HepG2 (cell line): Measurements from ENCODE around the gene NOA1. TPM values are rescaled to one million over a fixed set of nuclear protein-coding genes. Genes with fewer than 3 reads are reported as not detected.

Source experiments
- ADNP ChIP-seq: sonication (generic); formaldehyde crosslinking; IDR thresholded peaks from 2 replicates; pipeline ENCODE4 v1.4.0; 2020; ENCODE audit warnings: missing genetic modification reagents
- AGO1 ChIP-seq: fragments of 200-400 bp; formaldehyde crosslinking; IDR thresholded peaks from 2 replicates; pipeline ENCODE4 v1.6.1; 2017; ENCODE audit warnings: mild to moderate bottlenecking, low read depth, low read length, moderate library complexity; ENCODE audit not compliant: poor library complexity, severe bottlenecking
- ASH2L ChIP-seq: fragments of 300-600, 200-600 bp; sonication (generic); IDR thresholded peaks from 2 replicates; pipeline ENCODE4 v1.7.0; 2017; ENCODE audit warnings: low read depth, mild to moderate bottlenecking, moderate library complexity, mixed read lengths, low read length; ENCODE audit not compliant: insufficient read length
- BHLHE40 ChIP-seq: IDR thresholded peaks from 2 replicates; pipeline ENCODE4 v1.6.1; 2011; ENCODE audit warnings: low read length, improper control_type of control experiment
- BORCS8-MEF2B ChIP-seq: sonication (generic); formaldehyde crosslinking; IDR thresholded peaks from 2 replicates; pipeline ENCODE4 v1.8.0; 2022; ENCODE audit warnings: mild to moderate bottlenecking, missing genetic modification reagents
- CBFB ChIP-seq: sonication (generic); formaldehyde crosslinking; IDR thresholded peaks from 2 replicates; pipeline ENCODE4 v1.4.0; 2020; ENCODE audit warnings: missing genetic modification reagents
- MTERF4 ChIP-seq: sonication (generic); formaldehyde crosslinking; IDR thresholded peaks from 2 replicates; pipeline ENCODE4 v1.8.0; 2023; ENCODE audit warnings: mild to moderate bottlenecking, missing genetic modification reagents
- NFKB2 ChIP-seq: sonication (generic); formaldehyde crosslinking; IDR thresholded peaks from 2 replicates; pipeline ENCODE4 v1.4.0; 2020; ENCODE audit warnings: missing genetic modification reagents, borderline replicate concordance
- PCBP1 ChIP-seq: fragments of 200-400 bp; formaldehyde crosslinking; IDR thresholded peaks from 2 replicates; pipeline ENCODE4 v1.6.1; 2017; ENCODE audit warnings: mild to moderate bottlenecking, low read depth, low read length, borderline replicate concordance
- PREB ChIP-seq: sonication (generic); formaldehyde crosslinking; IDR thresholded peaks from 2 replicates; pipeline ENCODE4 v1.4.0; 2020; ENCODE audit warnings: missing genetic modification reagents
- RBAK ChIP-seq: sonication (generic); formaldehyde crosslinking; IDR thresholded peaks from 2 replicates; pipeline ENCODE4 v1.5.1; 2020; ENCODE audit warnings: mild to moderate bottlenecking, missing genetic modification reagents
- RFXAP ChIP-seq: sonication (generic); formaldehyde crosslinking; IDR thresholded peaks from 2 replicates; pipeline ENCODE4 v1.4.0; 2020; ENCODE audit warnings: missing genetic modification reagents, borderline replicate concordance
- THYN1 ChIP-seq: sonication (generic); formaldehyde crosslinking; IDR thresholded peaks from 2 replicates; pipeline ENCODE4 v1.8.1; 2023; ENCODE audit warnings: low read depth, mild to moderate bottlenecking, moderate library complexity, missing genetic modification reagents, borderline replicate concordance
- ZMYM4 ChIP-seq: sonication (generic); formaldehyde crosslinking; IDR thresholded peaks from 2 replicates; pipeline ENCODE4 v1.8.1; 2023; ENCODE audit warnings: mild to moderate bottlenecking, missing genetic modification reagents
- ZNF121 ChIP-seq: sonication (generic); formaldehyde crosslinking; IDR thresholded peaks from 2 replicates; pipeline ENCODE4 v1.5.0; 2020; ENCODE audit warnings: mild to moderate bottlenecking, missing genetic modification reagents
- ZNF234 ChIP-seq: sonication (generic); formaldehyde crosslinking; conservative IDR thresholded peaks from 2 replicates; pipeline ENCODE4 v1.5.1; 2020; ENCODE audit warnings: mild to moderate bottlenecking, missing genetic modification reagents
- ZNF263 ChIP-seq: sonication (generic); formaldehyde crosslinking; IDR thresholded peaks from 2 replicates; pipeline ENCODE4 v1.4.0; 2020; ENCODE audit warnings: missing genetic modification reagents
- ZNF276 ChIP-seq: sonication (generic); formaldehyde crosslinking; IDR thresholded peaks from 2 replicates; pipeline ENCODE4 v1.4.0; 2020; ENCODE audit warnings: mild to moderate bottlenecking, low read depth, missing genetic modification reagents
- ZNF598 ChIP-seq: sonication (generic); formaldehyde crosslinking; IDR thresholded peaks from 2 replicates; pipeline ENCODE4 v1.5.1; 2020; ENCODE audit warnings: mild to moderate bottlenecking, missing genetic modification reagents, borderline replicate concordance
- ZNF703 ChIP-seq: sonication (generic); formaldehyde crosslinking; IDR thresholded peaks from 2 replicates; pipeline ENCODE4 v1.5.1; 2020; ENCODE audit warnings: missing genetic modification reagents, mild to moderate bottlenecking, moderate library complexity, borderline replicate concordance
- ZNF891 ChIP-seq: sonication (generic); formaldehyde crosslinking; IDR thresholded peaks from 2 replicates; pipeline ENCODE4 v1.5.0; 2020; ENCODE audit warnings: mild to moderate bottlenecking, missing genetic modification reagents
- polyA plus RNA-seq, 8 experiments: library from polyadenylated mRNA; depleted of rRNA in 3 of 8; stranded (reverse) in 7 of 8; unstranded in 1 of 8; fragments of >200 nt; fragmentation: Illumina TruSeq in 4 of 8; extraction: Trizol in 4 of 8; gene quantifications; 2 replicates each; pipeline versions ENCODE4 v1.2.1 to v1.2.3, GENCODE V29; 2011 to 2016; ENCODE audit warnings: low read depth in 4 of 8, missing spikeins in 1 of 8, mixed read lengths in 1 of 8; ENCODE audit not compliant: insufficient read depth in 1 of 8
- total RNA-seq, 5 experiments: library from RNA; depleted of rRNA; stranded (reverse); fragments of >200 nt; fragmentation: Illumina TruSeq; extraction: Trizol; gene quantifications; 2 replicates each; pipeline ENCODE4 v1.2.3, GENCODE V29; 2016; ENCODE audit warnings: low read depth in 1 of 5
- TF ChIP-seq, protein P1 (sequence below): sonication (generic); formaldehyde crosslinking; IDR thresholded peaks from 2 replicates; pipeline ENCODE4 v1.9.0; 2022; ENCODE audit warnings: missing genetic modification reagents, mild to moderate bottlenecking, borderline replicate concordance
- TF ChIP-seq, protein P2 (sequence below): sonication (generic); formaldehyde crosslinking; conservative IDR thresholded peaks from 2 replicates; pipeline ENCODE4 v1.4.0; 2020; ENCODE audit warnings: missing genetic modification reagents

Gene NOA1
- total and polyA plus RNA-seq, 2 of the 13 experiments (the other 11 are each of a cell fraction or from before 2014, with no cell fraction given): 17.3 to 19.0 TPM

GRCh38 chr4:56977321-56978012 lies at the start of gene NOA1 (continued):
- TF ChIP-seq, protein P1, sequence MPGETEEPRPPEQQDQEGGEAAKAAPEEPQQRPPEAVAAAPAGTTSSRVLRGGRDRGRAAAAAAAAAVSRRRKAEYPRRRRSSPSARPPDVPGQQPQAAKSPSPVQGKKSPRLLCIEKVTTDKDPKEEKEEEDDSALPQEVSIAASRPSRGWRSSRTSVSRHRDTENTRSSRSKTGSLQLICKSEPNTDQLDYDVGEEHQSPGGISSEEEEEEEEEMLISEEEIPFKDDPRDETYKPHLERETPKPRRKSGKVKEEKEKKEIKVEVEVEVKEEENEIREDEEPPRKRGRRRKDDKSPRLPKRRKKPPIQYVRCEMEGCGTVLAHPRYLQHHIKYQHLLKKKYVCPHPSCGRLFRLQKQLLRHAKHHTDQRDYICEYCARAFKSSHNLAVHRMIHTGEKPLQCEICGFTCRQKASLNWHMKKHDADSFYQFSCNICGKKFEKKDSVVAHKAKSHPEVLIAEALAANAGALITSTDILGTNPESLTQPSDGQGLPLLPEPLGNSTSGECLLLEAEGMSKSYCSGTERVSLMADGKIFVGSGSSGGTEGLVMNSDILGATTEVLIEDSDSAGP (CRISPR knock-in tag): peak; percentile 98
- TF ChIP-seq THYN1 (CRISPR knock-in tag) (no peak), RBAK (CRISPR knock-in tag) (no peak), ZMYM4 (peak; percentile 81), AGO1 (no peak), PREB (CRISPR knock-in tag) (no peak), ZNF121 (CRISPR knock-in tag) (no peak), RFXAP (CRISPR knock-in tag) (no peak), BHLHE40 (no peak), BORCS8-MEF2B (no peak), MTERF4 (CRISPR knock-in tag) (no peak), PCBP1 (no peak), ASH2L (peak; percentile 52), ZNF234 (CRISPR knock-in tag) (no peak), ADNP (CRISPR knock-in tag) (no peak), ZNF891 (no peak), CBFB (CRISPR knock-in tag) (no peak), NFKB2 (peak; percentile 10; the same call in 1 of the 2 replicates), ZNF703 (no peak), ZNF276 (CRISPR knock-in tag) (no peak), ZNF263 (CRISPR knock-in tag) (no peak), ZNF598 (CRISPR knock-in tag) (no peak)
- TF ChIP-seq, protein P2, sequence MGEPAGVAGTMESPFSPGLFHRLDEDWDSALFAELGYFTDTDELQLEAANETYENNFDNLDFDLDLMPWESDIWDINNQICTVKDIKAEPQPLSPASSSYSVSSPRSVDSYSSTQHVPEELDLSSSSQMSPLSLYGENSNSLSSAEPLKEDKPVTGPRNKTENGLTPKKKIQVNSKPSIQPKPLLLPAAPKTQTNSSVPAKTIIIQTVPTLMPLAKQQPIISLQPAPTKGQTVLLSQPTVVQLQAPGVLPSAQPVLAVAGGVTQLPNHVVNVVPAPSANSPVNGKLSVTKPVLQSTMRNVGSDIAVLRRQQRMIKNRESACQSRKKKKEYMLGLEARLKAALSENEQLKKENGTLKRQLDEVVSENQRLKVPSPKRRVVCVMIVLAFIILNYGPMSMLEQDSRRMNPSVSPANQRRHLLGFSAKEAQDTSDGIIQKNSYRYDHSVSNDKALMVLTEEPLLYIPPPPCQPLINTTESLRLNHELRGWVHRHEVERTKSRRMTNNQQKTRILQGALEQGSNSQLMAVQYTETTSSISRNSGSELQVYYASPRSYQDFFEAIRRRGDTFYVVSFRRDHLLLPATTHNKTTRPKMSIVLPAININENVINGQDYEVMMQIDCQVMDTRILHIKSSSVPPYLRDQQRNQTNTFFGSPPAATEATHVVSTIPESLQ (CRISPR knock-in tag): no peak
